GM12878 (cell line): ENCODE data around the gene ABCC4. TPM values are rescaled to one million over a fixed set of nuclear protein-coding genes. Genes with fewer than 3 reads are reported as not detected.

Source experiments
- ATF2 ChIP-seq: IDR thresholded peaks from 2 replicates; pipeline ENCODE4 v1.6.1; 2012; ENCODE audit warnings: low read length, inconsistent platforms
- BCL11A ChIP-seq: IDR thresholded peaks from 2 replicates; pipeline ENCODE4 v1.6.1; 2011; ENCODE audit warnings: low read depth, low read length
- CBX3 ChIP-seq: fragments of 200-600 bp; sonication (generic); IDR thresholded peaks from 2 replicates; pipeline ENCODE4 v1.6.1; 2016; ENCODE audit warnings: low read depth, borderline replicate concordance
- CHD1 ChIP-seq: IDR thresholded peaks from 2 replicates; pipeline ENCODE4 v1.6.1; 2012; ENCODE audit warnings: low read depth, low read length, improper control_type of control experiment
- DPF2 ChIP-seq: fragments of 450-650 bp; IDR thresholded peaks from 2 replicates; pipeline ENCODE4 v1.6.1; 2017; ENCODE audit warnings: mild to moderate bottlenecking
- EED ChIP-seq: sonication (generic); IDR thresholded peaks from 2 replicates; pipeline ENCODE4 v1.6.1; 2016; ENCODE audit warnings: antibody characterized with exemption, low read depth
- MTA2 ChIP-seq: fragments of 450-650 bp; IDR thresholded peaks from 2 replicates; pipeline ENCODE4 v1.6.1; 2016; ENCODE audit warnings: low read depth, mild to moderate bottlenecking, moderate library complexity
- NBN ChIP-seq: fragments of 450-650 bp; IDR thresholded peaks from 2 replicates; pipeline ENCODE4 v1.6.1; 2016
- NFIC ChIP-seq: IDR thresholded peaks from 2 replicates; pipeline ENCODE4 v1.6.1; 2012; ENCODE audit warnings: low read depth, mild to moderate bottlenecking, inconsistent platforms, low read length, moderate library complexity
- NR2F1 ChIP-seq: fragments of 450-650 bp; conservative IDR thresholded peaks from 2 replicates; pipeline ENCODE4 v1.6.1; 2017; ENCODE audit warnings: mild to moderate bottlenecking
- NRF1 ChIP-seq: conservative IDR thresholded peaks from 2 replicates; pipeline ENCODE4 v1.6.1; 2011; ENCODE audit warnings: mild to moderate bottlenecking, low read depth, low read length, improper control_type of control experiment
- POLR2AphosphoS5 ChIP-seq: IDR thresholded peaks from 2 replicates; pipeline ENCODE4 v1.6.1; 2011; ENCODE audit warnings: mild to moderate bottlenecking, low read length, inconsistent platforms
- PRDM15 ChIP-seq: fragments of 450-650 bp; formaldehyde crosslinking; IDR thresholded peaks from 2 replicates; pipeline ENCODE4 v1.4.0; 2020; ENCODE audit warnings: mild to moderate bottlenecking, moderate library complexity
- RAD21 ChIP-seq: IDR thresholded peaks from 2 replicates; pipeline ENCODE4 v1.6.1; 2011; ENCODE audit warnings: mild to moderate bottlenecking, low read depth, low read length, moderate library complexity; ENCODE audit not compliant: insufficient read depth
- RB1 ChIP-seq: fragments of 450-650 bp; formaldehyde crosslinking; IDR thresholded peaks from 2 replicates; pipeline ENCODE4 v1.6.1; 2017; ENCODE audit warnings: mild to moderate bottlenecking, borderline replicate concordance
- SIX5 ChIP-seq: IDR thresholded peaks from 2 replicates; pipeline ENCODE4 v1.6.1; 2011; ENCODE audit warnings: mild to moderate bottlenecking, low read depth, low read length, moderate library complexity; ENCODE audit not compliant: severe bottlenecking
- SKIL ChIP-seq: fragments of 450-650 bp; IDR thresholded peaks from 2 replicates; pipeline ENCODE4 v1.6.1; 2017; ENCODE audit warnings: mild to moderate bottlenecking, low read depth, inconsistent platforms; ENCODE audit not compliant: poor library complexity, severe bottlenecking
- SMAD1 ChIP-seq: fragments of 450-650 bp; IDR thresholded peaks from 2 replicates; pipeline ENCODE4 v1.6.1; 2018; ENCODE audit warnings: mild to moderate bottlenecking, low read depth; ENCODE audit not compliant: partially characterized antibody
- SMARCA5 ChIP-seq: fragments of 450-650 bp; IDR thresholded peaks from 2 replicates; pipeline ENCODE4 v1.6.1; 2017; ENCODE audit warnings: mild to moderate bottlenecking
- SPI1 ChIP-seq: IDR thresholded peaks from 2 replicates; pipeline ENCODE4 v1.6.1; 2011; ENCODE audit warnings: low read depth, mild to moderate bottlenecking, low read length, moderate library complexity, borderline replicate concordance; ENCODE audit not compliant: insufficient read depth
- SREBF1 ChIP-seq: IDR thresholded peaks from 2 replicates; pipeline ENCODE4 v1.6.1; 2012; ENCODE audit warnings: mild to moderate bottlenecking, low read length
- TCF7 ChIP-seq: IDR thresholded peaks from 2 replicates; pipeline ENCODE4 v1.6.1; 2014; ENCODE audit warnings: antibody characterized with exemption, borderline replicate concordance
- polyA plus RNA-seq, 11 experiments: library from polyadenylated mRNA; depleted of rRNA in 4 of 11; unstranded in 6 of 11; stranded (reverse) in 5 of 11; fragments of >200 nt; fragmentation: Nextera tagmentation in 4 of 11; fragmentation: Illumina TruSeq in 1 of 11; extraction: Ambion mirVana in 4 of 11; extraction: Trizol in 1 of 11; gene quantifications; 1 replicate in 1 of 11; 2 replicates in 10 of 11; pipeline versions ENCODE4 v1.2.1 to v1.2.3, GENCODE V29; 2011 to 2016; ENCODE audit warnings: inconsistent platforms in 2 of 11, missing spikeins in 2 of 11, low read depth in 1 of 11
- total RNA-seq, 4 experiments: library from RNA; depleted of rRNA in 3 of 4; stranded (reverse); fragments of >200 nt in 3 of 4; fragmentation: Illumina TruSeq in 1 of 4; extraction: Trizol in 1 of 4; gene quantifications; 2 replicates each; pipeline versions ENCODE4 v1.2.1 to v1.2.3, GENCODE V29; 2013 to 2021
- TF ChIP-seq, protein P1 (sequence below): IDR thresholded peaks from 2 replicates; pipeline ENCODE4 v1.6.1; 2012; ENCODE audit warnings: mild to moderate bottlenecking, low read depth, low read length

ABCC4 gene
- total and polyA plus RNA-seq, 10 of the 15 experiments (the other 5 are each of a cell fraction or from before 2014, with no cell fraction given), result 7.2 to 44.4 (median 24.1) TPM

DNA sequence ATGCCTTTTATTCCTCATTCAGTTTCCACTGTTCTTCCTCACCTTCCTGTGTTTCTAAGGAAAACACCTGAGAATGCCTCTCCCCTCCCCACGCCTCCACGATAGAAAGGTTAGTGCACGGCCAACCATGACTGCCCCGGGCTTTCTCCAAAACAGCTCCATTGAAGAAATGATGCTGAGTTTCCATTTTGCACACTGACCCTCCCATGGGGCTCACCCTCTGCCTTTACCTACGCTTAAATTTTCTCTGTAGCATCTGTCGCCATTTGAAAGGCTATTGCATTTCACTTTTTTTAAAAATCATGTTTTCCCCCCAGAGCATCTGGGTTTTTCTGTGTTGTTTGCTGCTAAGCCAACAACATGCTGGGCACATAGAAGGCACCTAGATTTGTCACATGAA is 48.2 kb downstream of the ABCC4 start (continued):
- TF ChIP-seq ATF2 (no peak), SMARCA5 (no peak), MTA2 (no peak), NRF1 (no peak), SPI1 (no peak), EED (peak; percentile 46; the same call in 1 of the 2 replicates), BCL11A (no peak), CHD1 (no peak), TCF7 (no peak), POLR2AphosphoS5 (no peak), PRDM15 (CRISPR knock-in tag) (no peak), RB1 (no peak), SKIL (no peak), NR2F1 (no peak), CBX3 (no peak), SREBF1 (no peak), NFIC (0 out of 2 replicates have a peak, but pooled peaks have one; percentile 23), RAD21 (no peak), DPF2 (no peak), NBN (no peak), SIX5 (no peak), SMAD1 (no peak)
- TF ChIP-seq, protein P1, sequence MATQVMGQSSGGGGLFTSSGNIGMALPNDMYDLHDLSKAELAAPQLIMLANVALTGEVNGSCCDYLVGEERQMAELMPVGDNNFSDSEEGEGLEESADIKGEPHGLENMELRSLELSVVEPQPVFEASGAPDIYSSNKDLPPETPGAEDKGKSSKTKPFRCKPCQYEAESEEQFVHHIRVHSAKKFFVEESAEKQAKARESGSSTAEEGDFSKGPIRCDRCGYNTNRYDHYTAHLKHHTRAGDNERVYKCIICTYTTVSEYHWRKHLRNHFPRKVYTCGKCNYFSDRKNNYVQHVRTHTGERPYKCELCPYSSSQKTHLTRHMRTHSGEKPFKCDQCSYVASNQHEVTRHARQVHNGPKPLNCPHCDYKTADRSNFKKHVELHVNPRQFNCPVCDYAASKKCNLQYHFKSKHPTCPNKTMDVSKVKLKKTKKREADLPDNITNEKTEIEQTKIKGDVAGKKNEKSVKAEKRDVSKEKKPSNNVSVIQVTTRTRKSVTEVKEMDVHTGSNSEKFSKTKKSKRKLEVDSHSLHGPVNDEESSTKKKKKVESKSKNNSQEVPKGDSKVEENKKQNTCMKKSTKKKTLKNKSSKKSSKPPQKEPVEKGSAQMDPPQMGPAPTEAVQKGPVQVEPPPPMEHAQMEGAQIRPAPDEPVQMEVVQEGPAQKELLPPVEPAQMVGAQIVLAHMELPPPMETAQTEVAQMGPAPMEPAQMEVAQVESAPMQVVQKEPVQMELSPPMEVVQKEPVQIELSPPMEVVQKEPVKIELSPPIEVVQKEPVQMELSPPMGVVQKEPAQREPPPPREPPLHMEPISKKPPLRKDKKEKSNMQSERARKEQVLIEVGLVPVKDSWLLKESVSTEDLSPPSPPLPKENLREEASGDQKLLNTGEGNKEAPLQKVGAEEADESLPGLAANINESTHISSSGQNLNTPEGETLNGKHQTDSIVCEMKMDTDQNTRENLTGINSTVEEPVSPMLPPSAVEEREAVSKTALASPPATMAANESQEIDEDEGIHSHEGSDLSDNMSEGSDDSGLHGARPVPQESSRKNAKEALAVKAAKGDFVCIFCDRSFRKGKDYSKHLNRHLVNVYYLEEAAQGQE, result no peak
